ENCODE measurements around the gene PIGQ.

- TF ChIP-seq, protein P1, sequence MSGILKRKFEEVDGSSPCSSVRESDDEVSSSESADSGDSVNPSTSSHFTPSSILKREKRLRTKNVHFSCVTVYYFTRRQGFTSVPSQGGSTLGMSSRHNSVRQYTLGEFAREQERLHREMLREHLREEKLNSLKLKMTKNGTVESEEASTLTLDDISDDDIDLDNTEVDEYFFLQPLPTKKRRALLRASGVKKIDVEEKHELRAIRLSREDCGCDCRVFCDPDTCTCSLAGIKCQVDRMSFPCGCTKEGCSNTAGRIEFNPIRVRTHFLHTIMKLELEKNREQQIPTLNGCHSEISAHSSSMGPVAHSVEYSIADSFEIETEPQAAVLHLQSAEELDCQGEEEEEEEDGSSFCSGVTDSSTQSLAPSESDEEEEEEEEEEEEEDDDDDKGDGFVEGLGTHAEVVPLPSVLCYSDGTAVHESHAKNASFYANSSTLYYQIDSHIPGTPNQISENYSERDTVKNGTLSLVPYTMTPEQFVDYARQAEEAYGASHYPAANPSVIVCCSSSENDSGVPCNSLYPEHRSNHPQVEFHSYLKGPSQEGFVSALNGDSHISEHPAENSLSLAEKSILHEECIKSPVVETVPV (CRISPR knock-in tag; IDR thresholded peaks at IDR 0.05): no peak
- TF ChIP-seq RARB (CRISPR knock-in tag; IDR thresholded peaks at IDR 0.05): no peak
- no peak for TF ChIP-seq TOX (CRISPR knock-in tag; IDR thresholded peaks at IDR 0.05; ENCODE audit: borderline replicate concordance)
- TF ChIP-seq ISL1 (CRISPR knock-in tag; IDR thresholded peaks at IDR 0.05): no peak
- no peak for TF ChIP-seq ZFP30 (CRISPR knock-in tag; IDR thresholded peaks at IDR 0.05)
- no peak for TF ChIP-seq PATZ1 (CRISPR knock-in tag; IDR thresholded peaks at IDR 0.05; ENCODE audit: borderline replicate concordance)
- no peak for TF ChIP-seq CREB5 (CRISPR knock-in tag; IDR thresholded peaks at IDR 0.05; ENCODE audit: low read depth)
- no peak for TF ChIP-seq SNAI2 (CRISPR knock-in tag; IDR thresholded peaks at IDR 0.05)
- no peak for TF ChIP-seq ZC3H10 (CRISPR knock-in tag; IDR thresholded peaks at IDR 0.05)
- TF ChIP-seq, protein P2, sequence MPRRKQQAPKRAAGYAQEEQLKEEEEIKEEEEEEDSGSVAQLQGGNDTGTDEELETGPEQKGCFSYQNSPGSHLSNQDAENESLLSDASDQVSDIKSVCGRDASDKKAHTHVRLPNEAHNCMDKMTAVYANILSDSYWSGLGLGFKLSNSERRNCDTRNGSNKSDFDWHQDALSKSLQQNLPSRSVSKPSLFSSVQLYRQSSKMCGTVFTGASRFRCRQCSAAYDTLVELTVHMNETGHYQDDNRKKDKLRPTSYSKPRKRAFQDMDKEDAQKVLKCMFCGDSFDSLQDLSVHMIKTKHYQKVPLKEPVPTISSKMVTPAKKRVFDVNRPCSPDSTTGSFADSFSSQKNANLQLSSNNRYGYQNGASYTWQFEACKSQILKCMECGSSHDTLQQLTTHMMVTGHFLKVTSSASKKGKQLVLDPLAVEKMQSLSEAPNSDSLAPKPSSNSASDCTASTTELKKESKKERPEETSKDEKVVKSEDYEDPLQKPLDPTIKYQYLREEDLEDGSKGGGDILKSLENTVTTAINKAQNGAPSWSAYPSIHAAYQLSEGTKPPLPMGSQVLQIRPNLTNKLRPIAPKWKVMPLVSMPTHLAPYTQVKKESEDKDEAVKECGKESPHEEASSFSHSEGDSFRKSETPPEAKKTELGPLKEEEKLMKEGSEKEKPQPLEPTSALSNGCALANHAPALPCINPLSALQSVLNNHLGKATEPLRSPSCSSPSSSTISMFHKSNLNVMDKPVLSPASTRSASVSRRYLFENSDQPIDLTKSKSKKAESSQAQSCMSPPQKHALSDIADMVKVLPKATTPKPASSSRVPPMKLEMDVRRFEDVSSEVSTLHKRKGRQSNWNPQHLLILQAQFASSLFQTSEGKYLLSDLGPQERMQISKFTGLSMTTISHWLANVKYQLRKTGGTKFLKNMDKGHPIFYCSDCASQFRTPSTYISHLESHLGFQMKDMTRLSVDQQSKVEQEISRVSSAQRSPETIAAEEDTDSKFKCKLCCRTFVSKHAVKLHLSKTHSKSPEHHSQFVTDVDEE (CRISPR knock-in tag; IDR thresholded peaks at IDR 0.05): no peak
- no peak for TF ChIP-seq POU6F1 (CRISPR knock-in tag; IDR thresholded peaks at IDR 0.05; ENCODE audit: borderline replicate concordance, low read depth)
- TF ChIP-seq OSR1 (CRISPR knock-in tag; IDR thresholded peaks at IDR 0.05): no peak
These were observed 24.0 kb downstream of the PIGQ start for GRCh38 chr16:593807-594206.
